GM23338 (cell line): ENCODE measurements around the gene GBE1. TPM values are rescaled to one million over a fixed set of nuclear protein-coding genes. Genes with fewer than 3 reads are reported as not detected.
A peak's percentile ranks its signal among the peaks of the same experiment; 100 is the strongest.

Source experiments
- ATAC-seq: fragments of 200-7000 bp; cut with Tn5 transposase; 3 replicates; pipeline ENCODE4 v1.9.1; 2020
- DNase-seq: peaks from one replicate; pipeline ENCODE4 v3.0.0-alpha.2; 2015; ENCODE audit warnings: low spot score
- H2AFZ ChIP-seq: fragments of 200-600 bp; sonication (generic); 2 replicates; pipeline ENCODE4 v1.8.0; 2016; ENCODE audit warnings: antibody characterized with exemption, mild to moderate bottlenecking, moderate library complexity
- H3F3A ChIP-seq: fragments of 200-600 bp; sonication (generic); replicated peaks from 2 replicates; pipeline ENCODE4 v1.8.0; 2017; ENCODE audit warnings: antibody characterized with exemption, mixed run types, low read depth
- H3K27ac ChIP-seq: fragments of 200-600 bp; sonication (generic); 2 replicates; pipeline ENCODE4 v1.6.1; 2016; ENCODE audit warnings: low read depth
- H3K27me3 ChIP-seq: fragments of 200-600 bp; sonication (generic); 2 replicates; pipeline ENCODE4 v1.8.0; 2016; ENCODE audit warnings: mild to moderate bottlenecking, mixed run types, moderate library complexity; ENCODE audit not compliant: insufficient read depth
- H3K36me3 ChIP-seq: fragments of 200-600 bp; sonication (generic); 2 replicates; pipeline ENCODE4 v1.8.0; 2016; ENCODE audit warnings: mild to moderate bottlenecking; ENCODE audit not compliant: insufficient read depth
- H3K4me1 ChIP-seq: fragments of 200-600 bp; sonication (generic); 2 replicates; pipeline ENCODE4 v1.8.0; 2016; ENCODE audit warnings: mild to moderate bottlenecking, moderate library complexity; ENCODE audit not compliant: insufficient read depth
- H3K4me2 ChIP-seq: fragments of 200-600 bp; sonication (generic); 2 replicates; pipeline ENCODE4 v1.7.1; 2017; ENCODE audit warnings: mixed run types
- H3K4me3 ChIP-seq: fragments of 200-600 bp; sonication (generic); 2 replicates; pipeline ENCODE4 v1.6.1; 2016; ENCODE audit warnings: mixed run types
- H3K79me2 ChIP-seq: fragments of 200-600 bp; sonication (generic); replicated peaks from 2 replicates; pipeline ENCODE4 v1.8.0; 2017; ENCODE audit warnings: mild to moderate bottlenecking; ENCODE audit not compliant: insufficient read depth
- H3K9me2 ChIP-seq: fragments of 200-600 bp; sonication (generic); 2 replicates; pipeline ENCODE4 v1.8.0; 2017; ENCODE audit not compliant: insufficient read depth
- H4K20me1 ChIP-seq: fragments of 200-600 bp; sonication (generic); replicated peaks from 2 replicates; pipeline ENCODE4 v1.8.0; 2017; ENCODE audit warnings: mild to moderate bottlenecking; ENCODE audit not compliant: insufficient read depth
- H3K27ac Mint-ChIP-seq: 2 replicates; pipeline ENCODE4 v1.8.0; 2020; ENCODE audit warnings: inconsistent platforms, mild to moderate bottlenecking, moderate library complexity, mixed read lengths
- H3K27me3 Mint-ChIP-seq: 3 replicates; pipeline ENCODE4 v1.8.0; 2022; ENCODE audit warnings: low read depth, mild to moderate bottlenecking, moderate library complexity, mixed read lengths, inconsistent platforms; ENCODE audit not compliant: insufficient read depth, poor library complexity
- H3K36me3 Mint-ChIP-seq: 3 replicates; pipeline ENCODE4 v1.8.0; 2021; ENCODE audit warnings: low read depth, mild to moderate bottlenecking, inconsistent platforms, moderate library complexity, mixed read lengths
- H3K4me1 Mint-ChIP-seq: 3 replicates; pipeline ENCODE4 v1.8.0; 2020; ENCODE audit warnings: mild to moderate bottlenecking, inconsistent platforms, mixed read lengths
- H3K4me3 Mint-ChIP-seq: 3 replicates; pipeline ENCODE4 v1.8.0; 2021; ENCODE audit warnings: moderate library complexity, mild to moderate bottlenecking, inconsistent platforms, mixed read lengths
- H3K9me3 Mint-ChIP-seq: 3 replicates; pipeline ENCODE4 v1.8.0; 2020; ENCODE audit warnings: moderate library complexity, mild to moderate bottlenecking, inconsistent platforms, mixed read lengths
- CREB1 ChIP-seq: fragments of 250-450 bp; sonication (Bioruptor Pico); IDR thresholded peaks from 2 replicates; pipeline ENCODE4 v1.5.0; 2020; ENCODE audit warnings: low read depth, mild to moderate bottlenecking, moderate library complexity
- EZH2 ChIP-seq: fragments of 200-600 bp; sonication (generic); IDR thresholded peaks from one replicate; pipeline ENCODE4 v1.8.0; 2017; ENCODE audit warnings: antibody characterized with exemption, mild to moderate bottlenecking, low read depth; ENCODE audit not compliant: unreplicated experiment
- EZH2phosphoT487 ChIP-seq: fragments of 200-600 bp; sonication (generic); IDR thresholded peaks from one replicate; pipeline ENCODE4 v1.8.1; 2018; ENCODE audit warnings: antibody characterized with exemption; ENCODE audit not compliant: unreplicated experiment
- JUNB ChIP-seq: IDR thresholded peaks from one replicate; pipeline ENCODE4 v1.6.1; 2016; ENCODE audit warnings: antibody characterized with exemption; ENCODE audit not compliant: unreplicated experiment
- NANOG ChIP-seq: IDR thresholded peaks from 2 replicates; pipeline ENCODE4 v1.6.1; 2016; ENCODE audit warnings: antibody characterized with exemption, borderline replicate concordance
- POLR2AphosphoS5 ChIP-seq: IDR thresholded peaks from 2 replicates; pipeline ENCODE4 v1.6.1; 2016; ENCODE audit warnings: antibody characterized with exemption, low read depth
- STAT1 ChIP-seq: IDR thresholded peaks from one replicate; pipeline ENCODE4 v1.6.1; 2016; ENCODE audit warnings: antibody characterized with exemption; ENCODE audit not compliant: unreplicated experiment
- ZNF114 ChIP-seq: fragments of 250-450 bp; sonication (Bioruptor Pico); IDR thresholded peaks from 2 replicates; pipeline ENCODE4 v1.5.0; 2020; ENCODE audit warnings: mild to moderate bottlenecking, moderate library complexity
- ZNF331 ChIP-seq: fragments of 250-450 bp; sonication (Bioruptor Pico); IDR thresholded peaks from 2 replicates; pipeline ENCODE4 v1.5.0; 2020; ENCODE audit warnings: low read depth, mild to moderate bottlenecking, moderate library complexity
- polyA plus RNA-seq: library from polyadenylated mRNA; unstranded; fragments of >200 nt; fragmentation: Nextera tagmentation; extraction: Ambion mirVana; gene quantifications from 2 replicates; pipeline ENCODE4 v1.2.1, GENCODE V29; 2016
- total RNA-seq: library from RNA; depleted of rRNA; stranded (reverse); fragments of >200 nt; shearing (Covaris generic); gene quantifications from 2 replicates; pipeline ENCODE4 v1.2.3, GENCODE V29; 2014
- TF ChIP-seq, protein P1 (sequence below): IDR thresholded peaks from 2 replicates; pipeline ENCODE4 v1.6.1; 2016; ENCODE audit warnings: antibody characterized with exemption
- TF ChIP-seq, protein P2 (sequence below): IDR thresholded peaks from one replicate; pipeline ENCODE4 v1.6.1; 2018; ENCODE audit warnings: antibody characterized with exemption; ENCODE audit not compliant: unreplicated experiment
- TF ChIP-seq, protein P3 (sequence below): fragments of 250-450 bp; sonication (Bioruptor Pico); IDR thresholded peaks from 2 replicates; pipeline ENCODE4 v1.5.0; 2020; ENCODE audit warnings: mild to moderate bottlenecking, moderate library complexity
- TF ChIP-seq, protein P4 (sequence below), 2 experiments: fragments of 200-600 bp in 1 of 2; sonication (generic) in 1 of 2; conservative IDR thresholded peaks; 2 replicates each; pipeline versions ENCODE4 v1.5.1 to v1.6.1; 2016 to 2017; ENCODE audit warnings: antibody characterized with exemption in 2 of 2, low read depth in 2 of 2, mild to moderate bottlenecking in 2 of 2, moderate library complexity in 1 of 2

Gene GBE1
- total and polyA plus RNA-seq, 2 experiments from 2014 or later, result 6.4 to 12.2 TPM

DNA sequence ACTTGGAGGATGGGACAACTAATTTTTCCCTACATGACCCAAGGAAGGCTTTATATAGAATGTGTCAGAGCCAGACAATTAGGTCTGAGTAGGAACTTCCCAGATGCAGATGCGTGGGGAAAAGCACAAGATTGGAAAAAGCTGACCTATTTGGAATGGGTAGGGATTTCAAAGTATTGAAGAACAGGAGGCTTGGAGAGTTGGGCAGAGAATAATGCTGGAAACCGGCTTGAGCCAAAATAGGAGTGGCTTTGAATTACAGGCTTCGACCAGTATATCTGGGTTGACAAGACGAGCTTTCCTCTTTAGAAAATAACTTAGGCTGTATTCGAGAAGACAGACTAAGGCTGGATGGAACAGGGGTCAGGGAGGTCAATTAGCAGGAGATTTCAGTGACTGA, 181.1 kb downstream of the GBE1 start:
- H3K27ac Mint-ChIP-seq, result no peak overlapping the region; the same call in 1 of the 2 replicates
- H3K4me1 ChIP-seq, result peaks cover 13% of the 10 kb centered on the region
- H3K9me3 Mint-ChIP-seq, result no peaks in the 10 kb centered on the region
- no peak overlapping the region for H3K4me3 ChIP-seq
- no peaks in the 10 kb centered on the region for H3K9me2 ChIP-seq
- peak; percentile 48 for ATAC-seq
- no peak overlapping the region for H2AFZ ChIP-seq
- no peaks in the 10 kb centered on the region for H3K36me3 ChIP-seq
- no peak overlapping the region for H3K27ac ChIP-seq
- H3K79me2 ChIP-seq, result no peaks in the 10 kb centered on the region
- H3K4me2 ChIP-seq, result no peak overlapping the region
- TF ChIP-seq POLR2AphosphoS5 (no peak), EZH2 (no peak), JUNB (no peak), STAT1 (no peak), ZNF114 (CRISPR knock-in tag) (no peak), EZH2phosphoT487 (no peak), ZNF331 (no peak), NANOG (no peak), CREB1 (no peak)
- TF ChIP-seq, protein P1, sequence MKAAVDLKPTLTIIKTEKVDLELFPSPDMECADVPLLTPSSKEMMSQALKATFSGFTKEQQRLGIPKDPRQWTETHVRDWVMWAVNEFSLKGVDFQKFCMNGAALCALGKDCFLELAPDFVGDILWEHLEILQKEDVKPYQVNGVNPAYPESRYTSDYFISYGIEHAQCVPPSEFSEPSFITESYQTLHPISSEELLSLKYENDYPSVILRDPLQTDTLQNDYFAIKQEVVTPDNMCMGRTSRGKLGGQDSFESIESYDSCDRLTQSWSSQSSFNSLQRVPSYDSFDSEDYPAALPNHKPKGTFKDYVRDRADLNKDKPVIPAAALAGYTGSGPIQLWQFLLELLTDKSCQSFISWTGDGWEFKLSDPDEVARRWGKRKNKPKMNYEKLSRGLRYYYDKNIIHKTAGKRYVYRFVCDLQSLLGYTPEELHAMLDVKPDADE, result no peak
- TF ChIP-seq, protein P2, sequence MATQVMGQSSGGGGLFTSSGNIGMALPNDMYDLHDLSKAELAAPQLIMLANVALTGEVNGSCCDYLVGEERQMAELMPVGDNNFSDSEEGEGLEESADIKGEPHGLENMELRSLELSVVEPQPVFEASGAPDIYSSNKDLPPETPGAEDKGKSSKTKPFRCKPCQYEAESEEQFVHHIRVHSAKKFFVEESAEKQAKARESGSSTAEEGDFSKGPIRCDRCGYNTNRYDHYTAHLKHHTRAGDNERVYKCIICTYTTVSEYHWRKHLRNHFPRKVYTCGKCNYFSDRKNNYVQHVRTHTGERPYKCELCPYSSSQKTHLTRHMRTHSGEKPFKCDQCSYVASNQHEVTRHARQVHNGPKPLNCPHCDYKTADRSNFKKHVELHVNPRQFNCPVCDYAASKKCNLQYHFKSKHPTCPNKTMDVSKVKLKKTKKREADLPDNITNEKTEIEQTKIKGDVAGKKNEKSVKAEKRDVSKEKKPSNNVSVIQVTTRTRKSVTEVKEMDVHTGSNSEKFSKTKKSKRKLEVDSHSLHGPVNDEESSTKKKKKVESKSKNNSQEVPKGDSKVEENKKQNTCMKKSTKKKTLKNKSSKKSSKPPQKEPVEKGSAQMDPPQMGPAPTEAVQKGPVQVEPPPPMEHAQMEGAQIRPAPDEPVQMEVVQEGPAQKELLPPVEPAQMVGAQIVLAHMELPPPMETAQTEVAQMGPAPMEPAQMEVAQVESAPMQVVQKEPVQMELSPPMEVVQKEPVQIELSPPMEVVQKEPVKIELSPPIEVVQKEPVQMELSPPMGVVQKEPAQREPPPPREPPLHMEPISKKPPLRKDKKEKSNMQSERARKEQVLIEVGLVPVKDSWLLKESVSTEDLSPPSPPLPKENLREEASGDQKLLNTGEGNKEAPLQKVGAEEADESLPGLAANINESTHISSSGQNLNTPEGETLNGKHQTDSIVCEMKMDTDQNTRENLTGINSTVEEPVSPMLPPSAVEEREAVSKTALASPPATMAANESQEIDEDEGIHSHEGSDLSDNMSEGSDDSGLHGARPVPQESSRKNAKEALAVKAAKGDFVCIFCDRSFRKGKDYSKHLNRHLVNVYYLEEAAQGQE, result no peak
- TF ChIP-seq, protein P3, sequence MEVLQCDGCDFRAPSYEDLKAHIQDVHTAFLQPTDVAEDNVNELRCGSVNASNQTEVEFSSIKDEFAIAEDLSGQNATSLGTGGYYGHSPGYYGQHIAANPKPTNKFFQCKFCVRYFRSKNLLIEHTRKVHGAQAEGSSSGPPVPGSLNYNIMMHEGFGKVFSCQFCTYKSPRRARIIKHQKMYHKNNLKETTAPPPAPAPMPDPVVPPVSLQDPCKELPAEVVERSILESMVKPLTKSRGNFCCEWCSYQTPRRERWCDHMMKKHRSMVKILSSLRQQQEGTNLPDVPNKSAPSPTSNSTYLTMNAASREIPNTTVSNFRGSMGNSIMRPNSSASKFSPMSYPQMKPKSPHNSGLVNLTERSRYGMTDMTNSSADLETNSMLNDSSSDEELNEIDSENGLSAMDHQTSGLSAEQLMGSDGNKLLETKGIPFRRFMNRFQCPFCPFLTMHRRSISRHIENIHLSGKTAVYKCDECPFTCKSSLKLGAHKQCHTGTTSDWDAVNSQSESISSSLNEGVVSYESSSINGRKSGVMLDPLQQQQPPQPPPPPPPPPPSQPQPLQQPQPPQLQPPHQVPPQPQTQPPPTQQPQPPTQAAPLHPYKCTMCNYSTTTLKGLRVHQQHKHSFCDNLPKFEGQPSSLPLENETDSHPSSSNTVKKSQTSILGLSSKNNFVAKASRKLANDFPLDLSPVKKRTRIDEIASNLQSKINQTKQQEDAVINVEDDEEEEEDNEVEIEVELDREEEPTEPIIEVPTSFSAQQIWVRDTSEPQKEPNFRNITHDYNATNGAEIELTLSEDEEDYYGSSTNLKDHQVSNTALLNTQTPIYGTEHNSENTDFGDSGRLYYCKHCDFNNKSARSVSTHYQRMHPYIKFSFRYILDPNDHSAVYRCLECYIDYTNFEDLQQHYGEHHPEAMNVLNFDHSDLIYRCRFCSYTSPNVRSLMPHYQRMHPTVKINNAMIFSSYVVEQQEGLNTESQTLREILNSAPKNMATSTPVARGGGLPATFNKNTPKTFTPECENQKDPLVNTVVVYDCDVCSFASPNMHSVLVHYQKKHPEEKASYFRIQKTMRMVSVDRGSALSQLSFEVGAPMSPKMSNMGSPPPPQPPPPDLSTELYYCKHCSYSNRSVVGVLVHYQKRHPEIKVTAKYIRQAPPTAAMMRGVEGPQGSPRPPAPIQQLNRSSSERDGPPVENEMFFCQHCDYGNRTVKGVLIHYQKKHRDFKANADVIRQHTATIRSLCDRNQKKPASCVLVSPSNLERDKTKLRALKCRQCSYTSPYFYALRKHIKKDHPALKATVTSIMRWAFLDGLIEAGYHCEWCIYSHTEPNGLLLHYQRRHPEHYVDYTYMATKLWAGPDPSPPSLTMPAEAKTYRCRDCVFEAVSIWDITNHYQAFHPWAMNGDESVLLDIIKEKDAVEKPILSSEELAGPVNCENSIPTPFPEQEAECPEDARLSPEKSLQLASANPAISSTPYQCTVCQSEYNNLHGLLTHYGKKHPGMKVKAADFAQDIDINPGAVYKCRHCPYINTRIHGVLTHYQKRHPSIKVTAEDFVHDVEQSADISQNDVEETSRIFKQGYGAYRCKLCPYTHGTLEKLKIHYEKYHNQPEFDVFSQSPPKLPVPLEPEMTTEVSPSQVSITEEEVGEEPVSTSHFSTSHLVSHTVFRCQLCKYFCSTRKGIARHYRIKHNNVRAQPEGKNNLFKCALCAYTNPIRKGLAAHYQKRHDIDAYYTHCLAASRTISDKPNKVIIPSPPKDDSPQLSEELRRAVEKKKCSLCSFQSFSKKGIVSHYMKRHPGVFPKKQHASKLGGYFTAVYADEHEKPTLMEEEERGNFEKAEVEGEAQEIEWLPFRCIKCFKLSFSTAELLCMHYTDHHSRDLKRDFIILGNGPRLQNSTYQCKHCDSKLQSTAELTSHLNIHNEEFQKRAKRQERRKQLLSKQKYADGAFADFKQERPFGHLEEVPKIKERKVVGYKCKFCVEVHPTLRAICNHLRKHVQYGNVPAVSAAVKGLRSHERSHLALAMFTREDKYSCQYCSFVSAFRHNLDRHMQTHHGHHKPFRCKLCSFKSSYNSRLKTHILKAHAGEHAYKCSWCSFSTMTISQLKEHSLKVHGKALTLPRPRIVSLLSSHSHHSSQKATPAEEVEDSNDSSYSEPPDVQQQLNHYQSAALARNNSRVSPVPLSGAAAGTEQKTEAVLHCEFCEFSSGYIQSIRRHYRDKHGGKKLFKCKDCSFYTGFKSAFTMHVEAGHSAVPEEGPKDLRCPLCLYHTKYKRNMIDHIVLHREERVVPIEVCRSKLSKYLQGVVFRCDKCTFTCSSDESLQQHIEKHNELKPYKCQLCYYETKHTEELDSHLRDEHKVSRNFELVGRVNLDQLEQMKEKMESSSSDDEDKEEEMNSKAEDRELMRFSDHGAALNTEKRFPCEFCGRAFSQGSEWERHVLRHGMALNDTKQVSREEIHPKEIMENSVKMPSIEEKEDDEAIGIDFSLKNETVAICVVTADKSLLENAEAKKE (CRISPR knock-in tag), result no peak
- TF ChIP-seq, protein P4, sequence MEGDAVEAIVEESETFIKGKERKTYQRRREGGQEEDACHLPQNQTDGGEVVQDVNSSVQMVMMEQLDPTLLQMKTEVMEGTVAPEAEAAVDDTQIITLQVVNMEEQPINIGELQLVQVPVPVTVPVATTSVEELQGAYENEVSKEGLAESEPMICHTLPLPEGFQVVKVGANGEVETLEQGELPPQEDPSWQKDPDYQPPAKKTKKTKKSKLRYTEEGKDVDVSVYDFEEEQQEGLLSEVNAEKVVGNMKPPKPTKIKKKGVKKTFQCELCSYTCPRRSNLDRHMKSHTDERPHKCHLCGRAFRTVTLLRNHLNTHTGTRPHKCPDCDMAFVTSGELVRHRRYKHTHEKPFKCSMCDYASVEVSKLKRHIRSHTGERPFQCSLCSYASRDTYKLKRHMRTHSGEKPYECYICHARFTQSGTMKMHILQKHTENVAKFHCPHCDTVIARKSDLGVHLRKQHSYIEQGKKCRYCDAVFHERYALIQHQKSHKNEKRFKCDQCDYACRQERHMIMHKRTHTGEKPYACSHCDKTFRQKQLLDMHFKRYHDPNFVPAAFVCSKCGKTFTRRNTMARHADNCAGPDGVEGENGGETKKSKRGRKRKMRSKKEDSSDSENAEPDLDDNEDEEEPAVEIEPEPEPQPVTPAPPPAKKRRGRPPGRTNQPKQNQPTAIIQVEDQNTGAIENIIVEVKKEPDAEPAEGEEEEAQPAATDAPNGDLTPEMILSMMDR (conservative IDR thresholded peaks at IDR 0.05; ENCODE audit: low read depth in 2 of 2), result no peak
- no peak overlapping the region for H3K4me3 Mint-ChIP-seq
- no peaks in the 10 kb centered on the region for H3K27me3 ChIP-seq
- H3K27me3 Mint-ChIP-seq, result no peaks in the 10 kb centered on the region
- no peaks in the 10 kb centered on the region for H3K36me3 Mint-ChIP-seq
- H3K4me1 Mint-ChIP-seq, result peaks cover 14% of the 10 kb centered on the region
- peak; percentile 16 for DNase-seq
- H4K20me1 ChIP-seq, result no peaks in the 10 kb centered on the region
- no peaks in the 10 kb centered on the region for H3F3A ChIP-seq
